C4-2B (cell line): ENCODE measurements around the gene DCST2.
A peak's percentile ranks its signal among the peaks of the same experiment; 100 is the strongest.
"Not testable (repeated sequence)": the region's sequence is repeated elsewhere in the genome, so short reads cannot be mapped to it uniquely, and the experiment has no call there.

Experiments
- ZFX ChIP-seq: fragments of 450-650 bp; IDR thresholded peaks from 2 replicates; pipeline ENCODE4 v1.6.1; 2017
- TF ChIP-seq, protein P1 (sequence below): fragments of 450-650 bp; conservative IDR thresholded peaks from 2 replicates; pipeline ENCODE4 v1.5.1; 2017; ENCODE audit warnings: mild to moderate bottlenecking

DNA sequence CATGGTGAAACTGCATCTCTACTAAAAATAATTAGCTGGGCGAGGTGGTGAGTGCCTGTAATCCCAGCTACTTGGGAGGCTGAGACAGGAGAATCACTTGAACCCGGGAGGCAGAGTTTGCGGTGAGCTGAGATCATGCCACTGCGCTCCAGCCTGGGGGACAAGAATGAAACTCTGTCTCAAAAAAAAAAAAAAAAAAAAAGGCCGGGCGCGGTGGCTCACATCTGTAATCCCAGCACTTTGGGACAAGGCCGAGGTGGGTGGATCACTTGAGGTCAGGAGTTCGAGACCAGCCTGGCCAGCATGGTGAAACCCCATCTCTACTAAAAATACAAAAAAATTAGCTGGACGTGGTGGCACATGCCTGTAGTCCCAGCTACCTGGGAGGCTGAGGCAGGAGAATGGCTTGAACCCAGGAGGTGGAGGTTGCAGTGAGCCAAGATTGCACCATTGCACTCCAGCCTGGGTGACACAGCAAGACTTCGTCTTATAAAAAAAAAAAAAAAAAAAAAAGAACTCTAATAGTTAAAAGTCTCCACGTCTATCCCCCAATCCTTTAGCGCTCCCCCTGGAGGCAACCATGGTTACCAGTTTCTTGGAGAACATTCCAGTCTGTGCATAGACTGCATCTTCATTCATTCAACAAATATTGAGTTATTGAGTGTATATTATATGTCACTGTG lies 38.1 kb downstream of the DCST2 start:
- TF ChIP-seq, protein P1, sequence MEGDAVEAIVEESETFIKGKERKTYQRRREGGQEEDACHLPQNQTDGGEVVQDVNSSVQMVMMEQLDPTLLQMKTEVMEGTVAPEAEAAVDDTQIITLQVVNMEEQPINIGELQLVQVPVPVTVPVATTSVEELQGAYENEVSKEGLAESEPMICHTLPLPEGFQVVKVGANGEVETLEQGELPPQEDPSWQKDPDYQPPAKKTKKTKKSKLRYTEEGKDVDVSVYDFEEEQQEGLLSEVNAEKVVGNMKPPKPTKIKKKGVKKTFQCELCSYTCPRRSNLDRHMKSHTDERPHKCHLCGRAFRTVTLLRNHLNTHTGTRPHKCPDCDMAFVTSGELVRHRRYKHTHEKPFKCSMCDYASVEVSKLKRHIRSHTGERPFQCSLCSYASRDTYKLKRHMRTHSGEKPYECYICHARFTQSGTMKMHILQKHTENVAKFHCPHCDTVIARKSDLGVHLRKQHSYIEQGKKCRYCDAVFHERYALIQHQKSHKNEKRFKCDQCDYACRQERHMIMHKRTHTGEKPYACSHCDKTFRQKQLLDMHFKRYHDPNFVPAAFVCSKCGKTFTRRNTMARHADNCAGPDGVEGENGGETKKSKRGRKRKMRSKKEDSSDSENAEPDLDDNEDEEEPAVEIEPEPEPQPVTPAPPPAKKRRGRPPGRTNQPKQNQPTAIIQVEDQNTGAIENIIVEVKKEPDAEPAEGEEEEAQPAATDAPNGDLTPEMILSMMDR = peak; percentile 72
- not testable (repeated sequence) for TF ChIP-seq ZFX
